PC-9 (cell line): ENCODE results near the gene SYNJ1. TPM values are rescaled to one million over a fixed set of nuclear protein-coding genes. Genes with fewer than 3 reads are reported as not detected.

Experiments
- BruUV-seq: library from RNA; stranded (reverse); fragments of 400-500 nt; replicated peaks from 2 replicates; lab custom pipeline; 2021; lab: Mats Ljungman, UMichigan
- CTCF ChIA-PET: fragments of 300-600 bp; sonication (Branson Sonifier 250); formaldehyde crosslinking; loops from one replicate; lab custom pipeline; 2022; ENCODE audit warnings: antibody characterized with exemption; lab: Charles Lee
- POLR2A ChIA-PET: fragments of 300-600 bp; sonication (Branson Sonifier 250); formaldehyde crosslinking; loops from one replicate; lab custom pipeline; 2022; ENCODE audit warnings: antibody characterized with exemption; ENCODE audit not compliant: unreplicated experiment; lab: Charles Lee
- DNase-seq, 2 experiments: peaks; one replicate each; pipeline versions ENCODE4 v3.0.0 to v3.0.0-alpha.2; 2015 to 2022; ENCODE audit warnings: mixed read lengths in 1 of 2
- H2AFZ ChIP-seq: fragments of 200-600 bp; sonication (generic); 2 replicates; pipeline ENCODE4 v1.8.1; 2017; ENCODE audit warnings: antibody characterized with exemption
- H3F3A ChIP-seq: fragments of 200-600 bp; sonication (generic); 2 replicates; pipeline ENCODE4 v1.8.1; 2017; ENCODE audit warnings: antibody characterized with exemption, mild to moderate bottlenecking, low read depth; ENCODE audit not compliant: insufficient read depth
- H3K27ac ChIP-seq: fragments of 200-600 bp; sonication (generic); 2 replicates; pipeline ENCODE4 v1.6.1; 2016; ENCODE audit warnings: mixed run types
- H3K27me3 ChIP-seq: fragments of 200-600 bp; sonication (generic); 2 replicates; pipeline ENCODE4 v1.6.1; 2016; ENCODE audit warnings: low read depth, mixed run types; ENCODE audit not compliant: insufficient read depth
- H3K36me3 ChIP-seq: fragments of 200-600 bp; sonication (generic); 2 replicates; pipeline ENCODE4 v1.6.1; 2016; ENCODE audit warnings: low read depth, mixed run types
- H3K4me1 ChIP-seq: fragments of 200-600 bp; sonication (generic); replicated peaks from 2 replicates; pipeline ENCODE4 v1.6.1; 2016; ENCODE audit warnings: mixed run types; ENCODE audit not compliant: insufficient read depth
- H3K4me2 ChIP-seq: fragments of 200-600 bp; sonication (generic); 2 replicates; pipeline ENCODE4 v1.6.1; 2017; ENCODE audit warnings: mixed run types
- H3K4me3 ChIP-seq: fragments of 200-600 bp; sonication (generic); 2 replicates; pipeline ENCODE4 v1.6.1; 2016; ENCODE audit warnings: mixed run types
- H3K79me2 ChIP-seq: fragments of 200-600 bp; sonication (generic); 2 replicates; pipeline ENCODE4 v1.6.1; 2017; ENCODE audit warnings: low read depth, mixed run types
- H3K9me2 ChIP-seq: fragments of 200-600 bp; sonication (generic); 2 replicates; pipeline ENCODE4 v1.8.1; 2017; ENCODE audit warnings: mild to moderate bottlenecking; ENCODE audit not compliant: insufficient read depth
- H3K9me3 ChIP-seq: fragments of 200-600 bp; sonication (generic); 2 replicates; pipeline ENCODE4 v1.8.1; 2016; ENCODE audit warnings: low read depth; ENCODE audit not compliant: insufficient read depth
- H4K20me1 ChIP-seq: fragments of 200-600 bp; sonication (generic); 2 replicates; pipeline ENCODE4 v1.8.1; 2017; ENCODE audit not compliant: insufficient read depth
- EZH2 ChIP-seq: fragments of 200-600 bp; sonication (generic); IDR thresholded peaks from 2 replicates; pipeline ENCODE4 v1.8.0; 2017; ENCODE audit warnings: antibody characterized with exemption, low read depth
- intact Hi-C: fragments of 100-400 bp; cut with micrococcal nuclease; formaldehyde crosslinking; loops from one replicate; pipeline ENCODE4 v1.10.0; 2022; ENCODE audit not compliant: unreplicated experiment
- total RNA-seq: library from RNA; stranded (reverse); gene quantifications from 2 replicates; pipeline ENCODE4 v1.2.3, GENCODE V29; 2021
- TF ChIP-seq, protein P1 (sequence below): fragments of 200-600 bp; sonication (generic); conservative IDR thresholded peaks from 2 replicates; pipeline ENCODE4 v1.6.1; 2017; ENCODE audit warnings: mixed run types, antibody characterized with exemption, mild to moderate bottlenecking, moderate library complexity

SYNJ1 gene
- total RNA-seq, 1 experiment from 2014 or later: 4.8 TPM

DNA sequence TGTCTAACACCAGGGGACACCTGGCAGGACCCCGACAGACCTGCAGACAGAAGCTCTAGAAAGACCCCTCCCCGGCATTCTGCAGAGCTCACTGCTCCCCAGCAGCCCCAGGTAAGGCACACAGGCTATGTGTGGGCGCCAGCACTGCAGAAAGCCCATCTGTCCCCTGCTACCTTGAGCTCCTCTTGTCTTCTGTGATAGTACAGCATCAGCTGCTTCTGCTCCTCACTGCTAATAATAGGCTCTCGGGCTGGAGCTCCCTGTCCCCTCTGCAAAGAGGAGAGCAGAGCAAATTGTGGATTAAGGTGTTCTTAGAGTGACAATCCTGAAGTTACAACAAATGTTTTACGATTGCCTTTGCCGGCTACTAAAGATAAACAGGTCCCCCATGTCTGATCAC, 125.7 kb downstream of the SYNJ1 start:
- no peaks in the 10 kb centered on the region for H3K9me3 ChIP-seq
- intact Hi-C loops: loop anchor here (5.0 kb wide), 1 partner anchor 325 kb away; the partner anchor contains the start of gene MIS18A
- CTCF ChIA-PET: interaction anchor here (0.6 to 1.2 kb wide), 2 partner anchors 231 to 736 kb away, joined by 5 to 6 read pairs; no protein-coding TSS in a partner anchor
- DNase-seq: no peak
- peaks cover 3% of the 10 kb centered on the region; the same call in 1 of the 2 replicates for H3F3A ChIP-seq
- no TSS peak for BruUV-seq
- POLR2A ChIA-PET: no interaction called here
- no peaks in the 10 kb centered on the region for H3K9me2 ChIP-seq
- H3K4me2 ChIP-seq: no peak overlapping the region
- TF ChIP-seq EZH2: no peak
- TF ChIP-seq, protein P1, sequence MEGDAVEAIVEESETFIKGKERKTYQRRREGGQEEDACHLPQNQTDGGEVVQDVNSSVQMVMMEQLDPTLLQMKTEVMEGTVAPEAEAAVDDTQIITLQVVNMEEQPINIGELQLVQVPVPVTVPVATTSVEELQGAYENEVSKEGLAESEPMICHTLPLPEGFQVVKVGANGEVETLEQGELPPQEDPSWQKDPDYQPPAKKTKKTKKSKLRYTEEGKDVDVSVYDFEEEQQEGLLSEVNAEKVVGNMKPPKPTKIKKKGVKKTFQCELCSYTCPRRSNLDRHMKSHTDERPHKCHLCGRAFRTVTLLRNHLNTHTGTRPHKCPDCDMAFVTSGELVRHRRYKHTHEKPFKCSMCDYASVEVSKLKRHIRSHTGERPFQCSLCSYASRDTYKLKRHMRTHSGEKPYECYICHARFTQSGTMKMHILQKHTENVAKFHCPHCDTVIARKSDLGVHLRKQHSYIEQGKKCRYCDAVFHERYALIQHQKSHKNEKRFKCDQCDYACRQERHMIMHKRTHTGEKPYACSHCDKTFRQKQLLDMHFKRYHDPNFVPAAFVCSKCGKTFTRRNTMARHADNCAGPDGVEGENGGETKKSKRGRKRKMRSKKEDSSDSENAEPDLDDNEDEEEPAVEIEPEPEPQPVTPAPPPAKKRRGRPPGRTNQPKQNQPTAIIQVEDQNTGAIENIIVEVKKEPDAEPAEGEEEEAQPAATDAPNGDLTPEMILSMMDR: no peak
- no peaks in the 10 kb centered on the region for H3K27me3 ChIP-seq
- H3K36me3 ChIP-seq: peaks cover 3% of the 10 kb centered on the region; the same call in 1 of the 2 replicates
- peak overlapping the region; percentile 37; the same call in 1 of the 2 replicates for H3K27ac ChIP-seq
- H3K4me1 ChIP-seq: no peaks in the 10 kb centered on the region
- no peaks in the 10 kb centered on the region for H4K20me1 ChIP-seq
- no peaks in the 10 kb centered on the region for H3K79me2 ChIP-seq
- H3K4me3 ChIP-seq: no peak overlapping the region
- no peak overlapping the region for H2AFZ ChIP-seq

DNA sequence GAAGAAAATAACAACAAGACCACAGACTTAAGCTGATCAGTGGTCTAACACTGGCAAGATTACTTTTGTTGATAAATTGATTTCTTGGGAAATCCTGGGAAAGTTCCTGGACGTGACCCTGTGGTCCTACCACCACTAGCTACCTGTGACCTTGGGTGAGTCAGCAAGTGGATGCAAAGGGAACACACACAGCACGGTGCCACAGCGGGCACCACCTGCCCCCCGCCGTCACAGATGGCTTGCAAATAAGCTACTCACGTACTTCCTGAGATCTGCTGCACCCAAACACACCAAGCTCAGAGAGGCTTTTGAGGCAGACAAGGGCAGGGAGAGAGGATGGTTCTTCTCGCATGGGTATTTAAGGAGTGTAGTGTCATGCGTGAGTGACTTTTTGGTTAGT, 128.3 kb downstream of the SYNJ1 start:
- H3K4me3 ChIP-seq: no peak overlapping the region
- ChIA-PET POLR2A (no interaction called here), CTCF (no interaction called here)
- H3K9me3 ChIP-seq: no peaks in the 10 kb centered on the region
- BruUV-seq: no TSS peak
- no peaks in the 10 kb centered on the region for H3K36me3 ChIP-seq
- no peaks in the 10 kb centered on the region for H4K20me1 ChIP-seq
- H3K27ac ChIP-seq: no peak overlapping the region
- no peak for DNase-seq
- no peak for TF ChIP-seq EZH2
- TF ChIP-seq, protein P1: no peak
- no peaks in the 10 kb centered on the region for H3K27me3 ChIP-seq
- no peaks in the 10 kb centered on the region for H3K4me1 ChIP-seq
- H3K4me2 ChIP-seq: no peak overlapping the region
- intact Hi-C loops: no loop called here
- no peak overlapping the region for H2AFZ ChIP-seq
- peaks cover 3% of the 10 kb centered on the region; the same call in 1 of the 2 replicates for H3F3A ChIP-seq
- H3K79me2 ChIP-seq: no peaks in the 10 kb centered on the region
- H3K9me2 ChIP-seq: no peaks in the 10 kb centered on the region

DNA sequence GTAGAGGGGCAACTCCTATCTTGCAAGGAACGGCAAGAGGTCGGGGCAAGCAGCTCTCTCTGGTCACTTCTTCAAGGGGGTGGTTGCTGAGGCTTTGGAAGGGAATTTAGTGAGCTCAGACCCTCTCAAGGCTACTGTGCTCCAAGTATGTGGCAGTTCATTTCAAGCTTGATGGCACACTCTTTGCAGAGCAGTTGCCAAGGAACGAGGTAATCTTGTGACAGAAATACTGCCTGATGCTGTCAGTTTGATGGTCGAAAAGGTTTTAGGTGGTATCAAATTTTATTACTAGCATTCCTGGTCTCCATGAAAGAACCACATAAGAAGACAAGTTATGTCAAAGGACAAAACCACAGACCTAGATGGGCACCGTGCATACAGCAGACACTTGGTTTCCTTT, 128.7 kb downstream of the SYNJ1 start:
- BruUV-seq: no TSS peak
- Histone ChIP-seq H3K4me3 (no peak overlapping the region), H3K27ac (no peak overlapping the region), H3K9me2 (no peaks in the 10 kb centered on the region), H4K20me1 (no peaks in the 10 kb centered on the region), H3K4me2 (no peak overlapping the region), H3K4me1 (no peaks in the 10 kb centered on the region), H3K27me3 (no peaks in the 10 kb centered on the region), H3F3A (peaks cover 3% of the 10 kb centered on the region; the same call in 1 of the 2 replicates), H3K36me3 (no peaks in the 10 kb centered on the region), H3K9me3 (no peaks in the 10 kb centered on the region), H2AFZ (no peak overlapping the region), H3K79me2 (no peaks in the 10 kb centered on the region)
- DNase-seq: no peak
- TF ChIP-seq EZH2: no peak
- TF ChIP-seq, protein P1: no peak
- CTCF ChIA-PET: no interaction called here
- POLR2A ChIA-PET: no interaction called here
- intact Hi-C loops: no loop called here
